ENCODE measurements around the gene SLC2A4. TPM values are rescaled to one million over a fixed set of nuclear protein-coding genes. Genes with fewer than 3 reads are reported as not detected.

Gene SLC2A4
- total RNA-seq, 1 donor from 2014 or later: 141 TPM

DNA sequence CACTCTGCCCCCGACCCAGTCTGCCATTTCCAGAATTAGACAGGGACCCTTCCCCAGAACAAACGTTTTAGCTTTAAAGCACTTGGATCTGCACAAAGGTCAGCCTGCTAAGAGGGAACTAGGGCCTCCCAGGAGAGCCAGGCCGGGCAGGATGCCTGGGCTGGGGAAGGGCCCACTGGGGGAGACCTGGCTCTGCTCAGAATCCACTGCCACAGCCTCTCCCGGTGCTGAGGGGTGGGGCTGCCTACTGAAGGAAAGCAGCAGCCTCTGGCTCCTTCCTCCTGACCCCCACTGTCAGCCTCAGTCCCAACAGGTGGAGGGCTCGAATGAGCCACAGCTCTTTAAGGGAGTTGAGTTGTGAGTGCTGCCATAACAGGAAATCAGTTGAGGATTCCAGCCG, 11.2 kb downstream of the SLC2A4 start:
- intact Hi-C loops (cut with DNase I): no loop called here
- no peak for ATAC-seq (ENCODE audit: poor library complexity)
- DNase-seq: peak; percentile 57

DNA sequence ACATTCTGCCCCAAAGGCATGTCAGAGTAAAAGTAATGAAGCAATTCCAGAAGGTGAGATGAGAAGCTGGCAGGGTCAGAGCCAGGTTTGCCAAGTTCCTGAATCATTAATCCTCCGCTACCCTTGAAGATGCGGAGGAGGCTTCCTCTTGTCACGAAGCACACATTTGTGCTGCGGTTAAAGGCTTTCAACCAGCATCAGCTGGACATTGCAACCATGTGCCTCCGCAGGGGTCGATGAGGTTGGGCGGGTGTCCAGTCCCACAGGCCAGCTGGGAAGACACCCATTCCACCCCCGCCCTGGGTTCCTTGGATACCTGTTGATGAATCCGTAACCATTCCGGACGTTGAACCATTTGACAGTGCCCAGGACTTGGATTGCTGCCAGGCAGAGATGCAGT, 11.6 kb downstream of the SLC2A4 start:
- intact Hi-C loops (cut with DNase I): no loop called here
- no peak for DNase-seq
- ATAC-seq (ENCODE audit: poor library complexity): no peak

DNA sequence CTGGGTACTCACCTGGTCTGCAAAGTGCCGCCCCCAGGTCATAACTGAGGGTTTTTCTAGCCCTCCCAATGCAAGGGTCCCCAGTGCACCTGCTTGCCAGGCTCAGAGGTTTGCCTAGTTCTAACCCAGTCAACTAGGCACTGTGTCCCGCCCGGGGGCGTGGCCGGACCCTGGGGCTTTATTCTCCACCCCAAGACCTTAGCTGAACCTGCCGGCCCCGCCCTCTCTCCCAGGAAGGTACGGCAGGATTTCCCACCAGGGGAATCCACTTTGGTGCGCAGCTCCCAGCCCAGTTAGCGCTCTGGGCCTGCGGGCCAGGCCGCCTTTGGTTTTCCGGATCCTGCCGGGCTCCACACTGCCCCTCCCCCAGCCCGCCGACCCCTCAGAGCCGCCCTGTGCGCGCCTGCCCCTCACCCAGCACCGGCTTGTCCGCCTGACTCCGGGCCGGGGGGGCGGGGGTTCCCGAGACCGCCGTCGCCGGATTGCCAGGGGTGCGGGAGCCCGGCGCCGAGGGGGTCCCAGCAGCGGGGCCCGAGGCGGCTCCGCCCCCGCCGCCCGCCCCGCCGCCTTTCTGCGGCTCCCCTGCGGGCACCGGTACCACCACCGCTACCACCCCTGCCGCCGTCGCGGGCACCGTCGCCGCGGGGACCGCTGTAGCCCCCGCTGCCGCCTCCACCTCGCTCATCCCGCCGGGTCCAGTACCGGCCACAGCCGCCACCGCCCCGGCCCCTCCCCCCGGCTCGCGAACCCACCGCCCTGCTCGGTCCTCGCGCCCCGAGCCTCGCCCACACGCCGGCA, 12.5 kb downstream of the SLC2A4 start:
- DNase-seq (peak; percentile 47), ATAC-seq (ENCODE audit: poor library complexity) (no peak)
- intact Hi-C loops (cut with DNase I): no loop called here

DNA sequence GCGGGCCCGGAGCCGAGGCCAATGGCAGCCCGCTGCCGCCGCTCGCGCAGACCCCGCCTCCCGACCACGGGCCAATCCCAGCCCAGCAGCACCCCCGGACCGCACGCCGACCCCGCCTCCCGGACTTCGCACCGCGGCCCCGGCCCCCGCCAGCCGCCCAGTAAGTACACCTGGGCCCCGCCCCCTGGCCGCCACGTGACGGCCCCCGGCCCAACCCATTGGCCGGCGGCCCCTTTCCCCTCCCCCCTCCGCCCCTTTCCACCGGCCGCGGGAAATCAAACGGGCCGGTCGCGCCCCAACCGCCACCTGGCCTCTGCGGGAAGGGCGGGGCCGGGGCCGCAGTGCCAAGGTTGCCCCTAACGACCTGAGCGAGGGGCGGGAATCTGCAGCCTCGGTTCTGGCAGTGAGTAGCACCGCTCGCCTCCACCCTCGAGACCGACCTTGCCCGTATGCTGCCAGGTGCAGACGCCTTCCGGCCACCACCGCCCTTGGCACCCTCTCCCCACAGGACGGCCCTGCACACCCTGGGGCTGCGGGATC, 13.2 kb downstream of the SLC2A4 start, which contains the start of gene YBX2:
Gene YBX2, minus strand, starts transcription at position 26 of the 540 bp plus-strand sequence. CDS start 139 bp downstream, outside the sequence.
- ATAC-seq (ENCODE audit: poor library complexity): peak; percentile 18
- intact Hi-C loops (cut with DNase I): no loop called here
- peak; percentile 78 for DNase-seq

DNA sequence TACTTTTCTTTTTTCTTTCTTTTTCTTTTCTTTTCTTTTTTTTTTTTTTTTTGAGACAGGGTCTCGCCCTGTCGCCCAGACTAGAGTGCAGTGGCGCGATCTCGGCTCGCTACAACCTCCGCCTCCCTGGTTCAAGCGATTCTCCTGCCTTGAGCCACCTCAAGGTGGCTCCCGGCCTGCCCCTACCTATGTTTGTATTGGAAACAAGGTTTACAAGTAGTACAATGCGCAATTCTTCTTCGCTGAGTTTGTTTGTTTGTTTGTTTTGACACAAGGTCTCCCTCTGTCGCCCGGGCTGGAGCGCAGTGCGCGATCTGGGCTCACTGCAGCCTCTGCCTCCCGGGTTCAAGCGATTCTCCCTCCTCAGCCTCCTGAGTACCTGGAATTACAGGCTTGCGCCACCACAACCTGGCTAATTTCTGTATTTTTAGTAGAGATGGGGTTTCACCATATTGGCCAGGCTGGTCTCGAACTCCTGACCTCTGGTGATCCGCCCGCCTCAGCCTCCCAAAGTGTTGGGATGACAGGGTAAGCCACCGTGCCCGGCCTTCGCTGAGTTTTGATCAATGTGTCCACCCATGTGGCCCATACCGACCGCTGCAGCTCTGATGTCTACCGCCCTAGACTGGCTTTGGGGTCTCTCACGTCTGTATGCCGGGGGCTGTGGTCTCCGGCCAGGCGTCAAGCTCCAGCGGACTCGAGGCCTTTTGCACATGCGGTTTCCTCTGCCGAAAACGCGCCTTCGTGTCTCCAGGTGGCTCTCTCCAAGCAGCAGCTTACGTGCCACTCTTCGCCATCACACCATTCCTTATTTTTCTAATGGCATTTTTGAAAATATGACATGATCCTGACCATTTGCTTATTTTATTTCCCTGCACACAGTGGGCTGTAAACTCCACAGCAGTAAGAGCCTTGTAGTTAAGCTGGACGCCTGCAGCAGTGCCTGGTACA, 14.0 kb downstream of the SLC2A4 start:
- DNase-seq (no peak), ATAC-seq (ENCODE audit: poor library complexity) (peak; percentile 2)
- intact Hi-C loops (cut with DNase I): loop anchor here (1.0 kb wide), 1 partner anchor 14 kb away; the partner anchor contains the start of gene SLC2A4

DNA sequence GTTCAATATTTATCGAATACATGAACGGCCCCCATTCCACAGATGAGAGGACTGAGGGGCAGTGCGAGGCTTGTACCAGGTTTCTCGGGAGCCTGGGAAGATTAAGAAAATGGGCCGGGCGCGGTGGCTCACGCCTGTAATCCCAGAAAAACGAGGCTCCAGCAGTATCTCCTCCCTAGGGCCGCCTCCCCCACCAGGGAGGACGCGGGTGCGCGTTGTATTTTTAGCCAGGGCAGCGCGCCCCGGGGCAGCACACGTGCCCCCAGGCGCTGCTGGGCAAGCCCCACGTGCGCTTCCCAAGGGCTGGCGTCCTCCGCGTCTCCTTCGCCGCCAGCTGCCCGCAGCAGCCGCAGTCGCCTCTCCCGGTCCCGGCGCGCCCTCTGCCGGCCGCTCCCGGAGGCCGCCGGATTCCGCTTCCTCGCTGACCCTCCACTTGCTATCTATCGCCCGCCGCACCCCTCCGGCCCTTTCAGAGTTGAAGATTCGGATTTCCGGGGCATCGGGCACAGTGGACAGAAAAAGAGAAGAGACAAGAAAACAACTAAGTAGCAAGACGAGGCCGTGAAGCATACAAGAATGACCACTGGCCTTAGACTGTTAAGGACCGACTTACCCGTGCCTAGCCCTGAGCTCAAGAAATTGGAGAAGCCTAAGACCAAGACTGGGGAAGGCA, 14.8 kb downstream of the SLC2A4 start:
- intact Hi-C loops (cut with DNase I): loop anchor here (1.0 kb wide), 1 partner anchor 15 kb away; the partner anchor contains the start of gene SLC2A4

DNA sequence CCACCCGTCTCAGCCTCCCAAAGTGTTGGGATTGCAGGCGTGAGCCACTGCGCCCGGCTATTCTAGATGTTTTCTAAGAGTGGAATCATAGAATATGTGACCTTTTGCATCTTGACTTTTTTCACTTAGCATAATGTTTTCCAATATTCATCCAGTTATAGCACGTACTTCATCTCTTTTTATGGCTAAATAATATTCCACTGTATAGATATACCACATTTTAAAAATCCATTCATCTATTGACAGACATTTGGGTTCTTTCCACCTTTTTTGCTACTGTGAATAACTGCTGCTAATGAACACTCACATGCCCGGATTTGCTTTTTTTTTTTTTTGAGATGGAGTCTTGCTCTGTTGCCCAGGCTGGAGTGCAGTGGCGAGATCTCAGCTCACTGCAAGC, 22.7 kb downstream of the SLC2A4 start:
- DNase-seq (no peak), ATAC-seq (ENCODE audit: poor library complexity) (no peak)
- intact Hi-C loops (cut with DNase I): no loop called here

More for the DNA sequence above, 14.8 kb downstream of the SLC2A4 start:
- DNase-seq (peak; percentile 89), ATAC-seq (ENCODE audit: poor library complexity) (peak; percentile 88)

DNA sequence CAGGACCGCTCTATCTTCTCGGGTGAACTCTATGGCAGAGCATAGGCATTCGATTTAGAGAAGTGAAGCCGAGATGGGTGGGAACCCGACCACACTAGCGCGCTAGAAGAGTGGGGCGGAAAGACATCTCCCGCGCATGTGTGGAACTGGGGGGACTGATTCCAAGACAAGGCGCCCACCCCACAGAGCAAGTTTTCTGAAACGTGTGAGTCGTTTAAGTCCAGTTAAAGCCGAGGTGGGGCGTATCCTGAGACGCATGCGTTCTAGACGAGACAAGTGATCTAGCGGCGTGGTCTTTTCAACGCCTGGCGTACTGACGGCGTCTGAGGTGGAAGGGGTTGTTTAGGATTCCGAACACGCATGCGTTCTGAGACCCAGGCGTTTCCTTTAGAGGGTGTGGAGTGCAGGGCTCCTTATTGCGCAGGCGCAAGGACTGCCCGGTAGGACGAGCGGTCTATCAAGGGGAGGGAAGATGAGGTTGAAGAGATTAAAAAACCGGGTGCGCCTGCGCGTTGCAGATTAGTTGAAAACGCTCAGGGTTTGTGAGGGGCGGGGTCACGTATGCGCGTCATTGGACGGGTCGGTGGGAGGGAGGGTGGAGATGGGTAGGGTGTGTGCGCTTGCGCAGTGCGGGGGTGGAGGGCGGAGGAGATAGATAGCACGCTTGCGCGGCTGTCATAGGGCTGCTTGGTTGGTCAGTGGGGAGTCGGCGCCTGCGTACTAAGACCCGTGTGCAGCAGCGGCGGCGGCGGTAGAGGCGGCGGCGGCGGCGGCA, 25.6 kb downstream of the SLC2A4 start, which contains the start of gene EIF5A:
Gene EIF5A, plus strand, starts transcription at position 718 of the 775 bp plus-strand sequence. CDS start 2,008 bp downstream, outside the sequence.
- ATAC-seq (ENCODE audit: poor library complexity) (peak; percentile 93), DNase-seq (peak; percentile 100)

DNA sequence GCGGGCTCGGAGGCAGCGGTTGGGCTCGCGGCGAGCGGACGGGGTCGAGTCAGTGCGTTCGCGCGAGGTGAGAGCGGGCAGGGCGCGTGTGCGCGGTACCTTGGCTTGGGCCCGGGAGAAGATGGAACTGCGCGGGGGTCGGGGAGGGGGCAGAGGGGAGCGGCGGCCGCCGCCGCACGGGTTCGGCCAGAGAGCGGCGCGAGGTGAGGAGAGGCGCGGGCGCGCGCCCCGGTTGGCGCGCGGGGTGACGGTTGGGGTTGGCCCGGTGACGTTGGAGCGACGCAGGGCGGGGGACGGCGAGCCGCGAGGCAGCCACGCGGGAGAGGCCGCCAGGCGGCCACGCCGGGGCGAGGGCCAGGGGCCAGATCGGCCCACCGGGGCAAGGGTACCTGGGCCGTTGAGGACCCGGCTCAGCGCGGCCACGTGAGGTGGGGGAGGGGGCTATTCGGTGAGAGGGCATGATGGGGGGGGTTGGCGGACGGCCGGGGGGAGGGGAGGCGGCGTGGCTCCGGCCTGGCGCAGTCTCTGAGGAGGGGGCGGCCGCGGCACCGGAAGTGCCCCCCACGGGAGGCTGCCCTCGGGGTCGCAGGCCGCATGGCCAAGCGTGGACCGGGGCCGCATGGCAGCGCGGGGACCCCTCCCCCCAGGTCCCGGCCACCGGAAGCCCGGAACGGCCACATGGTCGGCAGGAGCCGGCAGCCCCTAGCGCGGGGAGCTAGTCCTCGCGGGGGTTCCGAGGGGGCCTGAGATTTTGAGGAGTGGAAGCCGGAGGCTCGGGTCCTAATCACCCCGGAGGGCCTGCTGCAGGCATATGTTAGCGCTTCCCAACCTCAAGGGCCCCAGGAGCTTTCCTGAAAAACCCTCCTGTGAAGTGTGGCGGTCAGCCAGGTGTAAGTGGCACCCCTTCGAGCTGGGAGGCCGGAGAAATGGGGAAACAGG, 26.4 kb downstream of the SLC2A4 start:
- ATAC-seq (ENCODE audit: poor library complexity): peak; percentile 31
- intact Hi-C loops (cut with DNase I): no loop called here
- DNase-seq: peak; percentile 65

More for the DNA sequence above, 25.6 kb downstream of the SLC2A4 start, which contains the start of gene EIF5A:
- intact Hi-C loops (cut with DNase I): no loop called here

DNA sequence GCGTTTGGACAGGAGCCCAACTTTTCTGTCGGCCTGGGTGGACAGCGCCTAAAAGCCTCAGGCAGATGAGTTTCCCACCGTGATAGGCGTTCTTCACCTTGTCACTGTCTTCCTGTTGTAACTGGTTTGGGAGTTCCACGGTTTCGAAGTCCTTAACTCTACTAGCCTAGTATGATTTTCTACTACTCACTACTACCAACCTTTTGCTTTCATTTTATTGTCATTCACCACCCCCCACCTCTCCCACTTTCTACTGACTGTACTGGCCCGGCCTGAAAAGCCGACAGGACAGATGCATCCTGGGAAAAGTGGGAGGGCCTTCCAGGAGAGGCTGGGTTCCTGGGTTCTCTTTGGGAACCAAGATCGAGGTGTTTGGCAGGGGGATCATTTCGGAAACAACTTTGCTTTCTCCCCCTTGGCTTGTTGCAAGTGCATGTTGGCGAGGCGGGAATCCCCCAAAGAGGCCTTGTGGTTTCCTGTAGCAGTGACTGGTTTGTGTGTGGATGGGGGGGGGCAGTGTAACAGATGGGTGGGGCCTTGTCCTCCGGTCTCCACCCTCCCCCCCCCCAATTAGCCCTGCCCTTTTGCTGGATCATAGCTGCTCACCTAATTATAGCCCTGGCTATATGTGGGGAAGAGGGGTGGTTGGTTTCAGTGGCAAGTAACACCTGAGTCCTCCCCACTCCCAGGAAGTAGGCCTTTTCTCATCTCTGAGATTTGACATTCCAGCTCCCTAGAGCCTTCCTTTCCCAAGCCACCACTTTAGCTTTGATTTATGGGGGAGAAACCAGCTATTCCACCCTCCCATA, 27.3 kb downstream of the SLC2A4 start:
- DNase-seq (peak; percentile 70), ATAC-seq (ENCODE audit: poor library complexity) (peak; percentile 23)
- intact Hi-C loops (cut with DNase I): no loop called here

DNA sequence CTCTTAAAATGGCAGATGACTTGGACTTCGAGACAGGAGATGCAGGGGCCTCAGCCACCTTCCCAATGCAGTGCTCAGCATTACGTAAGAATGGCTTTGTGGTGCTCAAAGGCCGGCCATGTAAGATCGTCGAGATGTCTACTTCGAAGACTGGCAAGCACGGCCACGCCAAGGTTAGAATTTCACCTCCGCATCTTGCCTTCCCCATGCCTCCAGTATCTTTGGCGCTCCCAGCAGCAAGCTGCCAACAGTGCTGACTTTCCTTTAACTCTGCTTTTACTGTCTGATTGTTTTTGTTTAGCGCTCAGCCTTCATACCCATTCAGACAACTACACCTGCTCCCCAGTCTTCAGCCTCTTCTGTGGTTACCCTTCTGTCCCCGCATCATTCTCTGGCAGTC, 28.1 kb downstream of the SLC2A4 start:
- ATAC-seq (ENCODE audit: poor library complexity) (no peak), DNase-seq (no peak)
- intact Hi-C loops (cut with DNase I): loop anchor here (5.0 kb wide), 1 partner anchor 248 kb away; the partner anchor contains the start of gene TNFSF13

DNA sequence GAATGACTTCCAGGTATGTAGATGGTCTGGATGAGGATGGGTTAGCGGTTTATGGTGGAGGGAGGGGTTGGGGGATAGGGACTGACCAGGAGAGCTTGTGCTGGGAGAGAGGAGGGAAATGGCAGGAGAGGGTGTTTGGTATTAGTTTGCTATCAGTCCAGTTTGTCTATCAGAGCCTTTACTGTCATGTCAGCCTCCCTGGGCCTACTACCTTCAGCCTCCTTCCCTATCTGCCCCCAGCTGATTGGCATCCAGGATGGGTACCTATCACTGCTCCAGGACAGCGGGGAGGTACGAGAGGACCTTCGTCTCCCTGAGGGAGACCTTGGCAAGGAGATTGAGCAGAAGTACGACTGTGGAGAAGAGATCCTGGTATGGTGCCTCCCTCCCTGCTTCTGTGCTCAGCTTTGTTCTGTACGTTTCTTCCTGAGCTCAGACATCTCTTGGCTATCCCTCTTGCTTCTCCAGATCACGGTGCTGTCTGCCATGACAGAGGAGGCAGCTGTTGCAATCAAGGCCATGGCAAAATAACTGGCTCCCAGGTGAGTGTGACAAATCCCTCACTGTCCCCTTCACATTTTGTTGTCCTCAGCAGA, 29.7 kb downstream of the SLC2A4 start:
- ATAC-seq (ENCODE audit: poor library complexity) (no peak), DNase-seq (no peak)
- intact Hi-C loops (cut with DNase I): loop anchor here (5.0 kb wide), 1 partner anchor 246 kb away; the partner anchor contains the start of gene TNFSF13

DNA sequence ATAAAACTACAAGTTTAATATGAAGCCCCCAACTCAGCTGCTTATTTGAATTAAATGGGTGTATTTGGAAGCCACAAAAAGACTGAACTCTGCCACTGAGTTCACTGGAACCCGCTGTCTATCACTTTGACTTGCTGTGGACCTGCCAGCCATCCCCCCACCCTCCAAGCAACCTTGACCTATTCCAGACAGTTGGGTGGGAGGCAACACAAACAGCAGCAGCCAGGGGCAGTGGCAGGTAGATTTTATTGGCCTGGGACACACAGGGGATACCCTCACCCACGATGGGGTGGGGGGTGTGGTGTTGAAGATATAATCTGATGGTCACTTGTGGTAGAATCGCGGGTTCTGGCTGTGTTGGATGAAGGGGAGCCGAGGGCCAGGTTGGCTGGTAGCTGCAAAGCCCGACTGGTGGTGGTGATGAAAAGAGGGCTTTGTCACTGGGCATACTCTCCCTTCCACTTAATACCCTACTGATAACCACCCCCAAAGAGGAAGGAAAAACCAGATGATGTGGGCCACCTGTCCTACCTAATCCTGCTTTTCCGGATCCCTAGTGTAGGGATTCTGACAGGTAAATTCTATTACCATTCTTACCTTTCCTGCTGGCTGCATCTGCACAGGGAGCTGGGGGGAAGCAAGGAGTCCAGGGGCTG, 31.0 kb downstream of the SLC2A4 start:
- DNase-seq (no peak), ATAC-seq (ENCODE audit: poor library complexity) (no peak)
- intact Hi-C loops (cut with DNase I): loop anchor here (5.0 kb wide), 1 partner anchor 245 kb away; the partner anchor contains the start of gene TNFSF13

DNA sequence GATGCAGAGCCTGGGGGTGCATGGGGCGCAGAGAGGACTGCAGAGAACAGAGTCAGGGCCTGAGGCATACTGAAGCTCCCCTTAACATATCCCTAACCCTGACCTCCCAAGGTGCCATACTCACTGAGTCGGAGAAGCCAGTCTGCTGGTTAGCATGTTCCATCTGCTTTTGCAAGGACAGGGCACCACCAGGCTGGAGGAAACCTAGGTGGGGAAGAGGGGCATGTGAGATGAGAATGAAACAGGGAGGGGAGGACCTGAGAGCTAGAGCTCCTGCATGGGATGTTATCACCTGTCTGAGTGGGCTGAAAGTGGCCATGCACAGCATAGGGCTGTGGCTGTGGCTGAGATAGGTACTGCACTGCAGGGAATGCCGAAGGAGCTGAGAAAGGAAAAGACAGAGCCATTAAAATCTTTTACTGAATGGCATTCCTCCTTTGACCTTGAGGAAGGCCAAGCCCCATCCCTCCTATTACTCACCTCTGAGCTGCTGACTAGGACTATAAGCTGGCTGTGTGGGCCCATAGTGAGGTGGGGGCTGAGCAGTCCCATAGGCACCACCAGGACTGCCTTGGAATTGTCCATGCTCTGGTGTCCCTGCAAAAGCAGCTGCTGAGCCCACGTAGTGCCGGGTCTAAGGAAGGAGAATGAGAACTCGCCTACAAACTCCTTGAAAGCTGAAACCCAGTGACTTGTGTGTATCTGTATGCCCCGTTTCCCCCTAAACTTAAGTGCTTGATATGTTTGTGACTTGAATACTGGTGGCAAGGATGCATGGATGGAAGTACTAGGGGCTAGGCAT, 31.8 kb downstream of the SLC2A4 start:
- no peak for ATAC-seq (ENCODE audit: poor library complexity)
- intact Hi-C loops (cut with DNase I): loop anchor here (5.0 kb wide), 1 partner anchor 244 kb away; the partner anchor contains the start of gene TNFSF13
- DNase-seq: no peak
